BLaER1 treated with 17β-estradiol and CSF1 and Interleukin-3, amounts not matched to agents 10 nM and 100 nM (cell line): Measurements from ENCODE around the gene GDF7.

ENCODE experiments used
- H3K27ac ChIP-seq, 11 experiments: shearing (Covaris generic); formaldehyde crosslinking; 2 replicates each; pipeline ENCODE4 v1.8.1; 2022
- H3K27me3 ChIP-seq, 11 experiments: shearing (Covaris generic); formaldehyde crosslinking; 2 replicates each; pipeline ENCODE4 v1.8.1; 2022
- H3K36me3 ChIP-seq, 11 experiments: shearing (Covaris generic); formaldehyde crosslinking; 2 replicates each; pipeline ENCODE4 v1.8.1; 2022
- H3K4me1 ChIP-seq, 10 experiments: shearing (Covaris generic); formaldehyde crosslinking; 2 replicates each; pipeline ENCODE4 v1.8.1; 2022
- H3K4me2 ChIP-seq, 11 experiments: shearing (Covaris generic); formaldehyde crosslinking; 2 replicates each; pipeline ENCODE4 v1.8.1; 2022
- H3K4me3 ChIP-seq, 10 experiments: shearing (Covaris generic); formaldehyde crosslinking; 2 replicates each; pipeline ENCODE4 v1.8.1; 2022
- H3K9ac ChIP-seq, 11 experiments: shearing (Covaris generic); formaldehyde crosslinking; 2 replicates each; pipeline ENCODE4 v1.8.1; 2022
- H3K9me3 ChIP-seq, 11 experiments: shearing (Covaris generic); formaldehyde crosslinking; replicated peaks in 1 of 11; 2 replicates each; pipeline ENCODE4 v1.8.1; 2022
- H4K20me1 ChIP-seq, 11 experiments: shearing (Covaris generic); formaldehyde crosslinking; 2 replicates each; pipeline ENCODE4 v1.8.1; 2022
- Cebpa-rat ChIP-seq, 11 experiments: shearing (Covaris generic); IDR thresholded peaks; 2 replicates each; pipeline ENCODE4 v1.8.1; 2022

The GDF7 gene

DNA sequence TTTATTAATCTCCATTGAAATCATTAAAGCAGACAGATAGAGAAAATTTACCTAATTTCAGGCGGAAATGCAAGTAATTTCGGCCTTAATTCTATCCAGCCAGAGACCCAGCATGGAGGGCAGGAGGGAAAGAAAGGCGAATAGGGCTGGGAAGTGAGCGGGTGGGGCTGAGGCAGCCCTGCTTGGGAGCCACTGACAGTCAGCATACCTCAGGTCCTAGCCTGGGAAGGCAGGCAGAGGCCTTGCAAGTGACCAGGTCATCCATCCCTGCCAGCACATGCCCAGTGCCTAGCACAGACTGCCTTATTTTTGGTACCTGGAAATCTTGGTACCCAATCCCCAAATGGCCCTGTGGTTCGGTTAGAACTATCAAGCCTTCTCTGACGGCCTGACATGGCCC, 1.5 kb downstream of the GDF7 start:
- H3K9me3 ChIP-seq = peaks cover 0 to 19% (median 9%) of the 10 kb centered on the region in 11 experiments; a peak in 7 of 22 replicates
- H3K4me2 ChIP-seq = no peak overlapping the region
- peaks cover 73 to 96% (median 91%) of the 10 kb centered on the region in 11 experiments for H3K27me3 ChIP-seq
- peaks cover 0 to 64% (median 50%) of the 10 kb centered on the region in 11 experiments; a peak in 17 of 22 replicates for H4K20me1 ChIP-seq
- no peak overlapping the region for H3K27ac ChIP-seq
- no peak overlapping the region for H3K4me3 ChIP-seq
- no peak overlapping the region for H3K9ac ChIP-seq
- H3K36me3 ChIP-seq = no peaks in the 10 kb centered on the region
- peaks cover 8 to 22% (median 16%) of the 10 kb centered on the region in 10 experiments; a peak in 18 of 20 replicates for H3K4me1 ChIP-seq
- TF ChIP-seq Cebpa-rat (IDR thresholded peaks at IDR 0.05) = no peak

DNA sequence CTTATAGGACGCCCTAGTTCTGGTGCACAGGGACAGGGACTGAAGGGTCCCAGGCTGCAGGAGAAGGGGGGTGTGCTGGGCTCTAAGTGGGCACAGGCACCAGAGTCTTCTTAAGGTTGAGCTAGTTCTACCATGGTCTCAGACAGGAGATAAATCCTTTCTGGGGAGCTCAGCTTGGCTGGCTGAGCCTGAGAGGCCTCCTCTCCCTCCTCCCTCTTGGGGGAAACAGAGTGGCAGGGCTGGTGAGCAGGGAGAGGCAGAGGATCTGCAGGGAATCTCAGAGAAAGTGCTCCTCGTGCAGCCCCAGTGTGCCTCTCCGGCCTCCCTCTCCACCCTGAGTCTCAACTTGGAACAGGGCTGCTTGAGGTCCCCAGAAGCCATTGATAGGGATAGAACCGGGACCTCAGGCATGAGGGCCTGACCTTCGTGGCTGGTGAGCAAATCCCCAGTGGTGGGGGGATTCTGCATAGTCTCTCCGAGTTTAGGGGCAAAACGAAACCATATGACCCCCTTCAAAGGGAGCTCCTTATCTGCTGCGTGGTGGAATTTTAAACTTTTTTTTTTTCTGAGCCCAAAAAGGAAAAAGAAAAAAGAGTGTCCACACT, 2.0 kb downstream of the GDF7 start:
- no peak overlapping the region for H3K4me2 ChIP-seq

DNA sequence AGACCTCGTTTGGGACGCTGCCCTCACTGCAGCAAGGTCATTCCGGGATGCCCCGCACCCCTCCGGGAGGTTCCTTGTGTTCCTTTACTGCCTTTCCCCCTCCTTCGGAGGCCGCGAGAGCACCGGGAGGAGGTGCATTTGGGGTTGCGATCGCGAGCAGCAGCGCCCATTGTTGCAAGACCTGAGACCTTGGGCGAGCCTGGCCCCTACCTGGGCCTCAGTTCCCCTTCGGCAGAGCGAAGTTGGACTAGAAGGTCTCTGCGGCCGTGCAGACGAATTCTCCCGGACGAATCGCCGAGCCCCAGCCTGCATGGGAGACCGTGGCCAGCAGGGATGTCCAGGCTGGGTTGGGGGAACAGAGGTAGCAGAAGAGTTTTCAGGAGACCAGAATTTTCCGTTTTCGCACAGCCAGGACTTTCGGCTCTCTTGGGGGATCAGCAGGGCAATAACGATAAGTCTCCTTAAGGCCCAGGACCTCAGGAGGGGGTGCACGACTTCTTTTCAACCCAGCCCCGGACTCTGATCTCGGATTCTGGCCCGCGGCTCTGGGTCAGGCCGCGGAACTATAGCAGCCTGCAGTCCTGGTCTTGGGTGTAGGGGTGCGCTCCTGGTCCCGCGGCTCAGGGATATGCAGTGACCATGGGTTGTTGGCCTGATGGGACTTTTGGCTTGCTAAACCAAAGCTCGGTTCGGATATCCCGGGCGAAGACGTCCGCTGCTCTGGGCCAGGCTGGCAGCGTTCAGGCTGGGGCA, 2.8 kb downstream of the GDF7 start:
- Histone ChIP-seq H3K27me3 (peaks cover 60 to 90% (median 80%) of the 10 kb centered on the region in 11 experiments), H3K36me3 (no peaks in the 10 kb centered on the region), H3K4me3 (no peak overlapping the region), H3K9ac (no peak overlapping the region), H3K4me1 (peaks cover 8 to 30% (median 18%) of the 10 kb centered on the region in 10 experiments; a peak in 18 of 20 replicates), H3K27ac (no peak overlapping the region), H3K4me2 (no peak overlapping the region), H4K20me1 (peaks cover 0 to 61% (median 42%) of the 10 kb centered on the region in 11 experiments; a peak in 17 of 22 replicates), H3K9me3 (peaks cover 0 to 19% (median 9%) of the 10 kb centered on the region in 11 experiments; a peak in 7 of 22 replicates)
- no peak for TF ChIP-seq Cebpa-rat (IDR thresholded peaks at IDR 0.05)

More for the DNA sequence above, 2.0 kb downstream of the GDF7 start:
- Histone ChIP-seq H4K20me1 (peaks cover 0 to 61% (median 47%) of the 10 kb centered on the region in 11 experiments; a peak in 17 of 22 replicates), H3K9ac (no peak overlapping the region), H3K9me3 (peaks cover 0 to 19% (median 9%) of the 10 kb centered on the region in 11 experiments; a peak in 7 of 22 replicates), H3K27me3 (peaks cover 68 to 95% (median 87%) of the 10 kb centered on the region in 11 experiments), H3K4me3 (no peak overlapping the region), H3K4me1 (peaks cover 8 to 23% (median 16%) of the 10 kb centered on the region in 10 experiments; a peak in 18 of 20 replicates), H3K36me3 (no peaks in the 10 kb centered on the region), H3K27ac (no peak overlapping the region)
- no peak for TF ChIP-seq Cebpa-rat (IDR thresholded peaks at IDR 0.05)

DNA sequence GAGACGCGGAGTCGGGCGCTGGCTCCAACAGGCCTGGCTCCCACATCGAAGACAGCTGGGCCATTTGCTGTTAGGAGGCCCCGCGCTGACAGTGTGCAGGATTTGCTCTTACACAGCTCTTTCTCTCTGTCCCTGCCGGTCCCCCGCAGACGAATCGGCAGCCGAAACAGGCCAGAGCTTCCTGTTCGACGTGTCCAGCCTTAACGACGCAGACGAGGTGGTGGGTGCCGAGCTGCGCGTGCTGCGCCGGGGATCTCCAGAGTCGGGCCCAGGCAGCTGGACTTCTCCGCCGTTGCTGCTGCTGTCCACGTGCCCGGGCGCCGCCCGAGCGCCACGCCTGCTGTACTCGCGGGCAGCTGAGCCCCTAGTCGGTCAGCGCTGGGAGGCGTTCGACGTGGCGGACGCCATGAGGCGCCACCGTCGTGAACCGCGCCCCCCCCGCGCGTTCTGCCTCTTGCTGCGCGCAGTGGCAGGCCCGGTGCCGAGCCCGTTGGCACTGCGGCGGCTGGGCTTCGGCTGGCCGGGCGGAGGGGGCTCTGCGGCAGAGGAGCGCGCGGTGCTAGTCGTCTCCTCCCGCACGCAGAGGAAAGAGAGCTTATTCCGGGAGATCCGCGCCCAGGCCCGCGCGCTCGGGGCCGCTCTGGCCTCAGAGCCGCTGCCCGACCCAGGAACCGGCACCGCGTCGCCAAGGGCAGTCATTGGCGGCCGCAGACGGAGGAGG, 3.5 kb downstream of the GDF7 start:
- no peak for TF ChIP-seq Cebpa-rat (IDR thresholded peaks at IDR 0.05)
- Histone ChIP-seq H3K9ac (no peak overlapping the region), H3K27me3 (peaks cover 53 to 83% (median 72%) of the 10 kb centered on the region in 11 experiments), H4K20me1 (peaks cover 0 to 59% (median 40%) of the 10 kb centered on the region in 11 experiments; a peak in 17 of 22 replicates), H3K4me1 (peaks cover 12 to 37% (median 25%) of the 10 kb centered on the region in 10 experiments), H3K27ac (no peak overlapping the region), H3K4me3 (no peak overlapping the region), H3K4me2 (no peak overlapping the region), H3K9me3 (peaks cover 0 to 19% (median 9%) of the 10 kb centered on the region in 11 experiments; a peak in 7 of 22 replicates), H3K36me3 (no peaks in the 10 kb centered on the region)

DNA sequence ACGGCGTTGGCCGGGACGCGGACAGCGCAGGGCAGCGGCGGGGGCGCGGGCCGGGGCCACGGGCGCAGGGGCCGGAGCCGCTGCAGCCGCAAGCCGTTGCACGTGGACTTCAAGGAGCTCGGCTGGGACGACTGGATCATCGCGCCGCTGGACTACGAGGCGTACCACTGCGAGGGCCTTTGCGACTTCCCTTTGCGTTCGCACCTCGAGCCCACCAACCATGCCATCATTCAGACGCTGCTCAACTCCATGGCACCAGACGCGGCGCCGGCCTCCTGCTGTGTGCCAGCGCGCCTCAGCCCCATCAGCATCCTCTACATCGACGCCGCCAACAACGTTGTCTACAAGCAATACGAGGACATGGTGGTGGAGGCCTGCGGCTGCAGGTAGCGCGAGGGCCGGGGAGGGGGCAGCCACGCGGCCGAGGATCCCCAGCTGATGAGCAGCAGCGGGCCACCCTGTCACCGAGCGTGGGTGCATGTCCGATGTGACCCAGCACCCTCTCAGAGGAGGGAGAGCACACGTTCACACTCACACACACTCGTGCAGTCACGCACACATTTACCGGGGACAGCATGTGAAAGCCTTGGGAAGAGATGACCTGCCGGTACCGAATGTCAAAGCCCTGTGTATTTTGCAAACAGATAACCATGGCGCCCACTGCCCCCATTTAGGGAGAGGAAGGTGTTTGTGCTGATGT, 4.2 kb downstream of the GDF7 start:
- Histone ChIP-seq H3K36me3 (no peaks in the 10 kb centered on the region), H3K27me3 (peaks cover 45 to 76% (median 65%) of the 10 kb centered on the region in 11 experiments)

GRCh38 chr2:20671736-20672080, 4.8 kb downstream of the GDF7 start:
- Histone ChIP-seq H3K4me1 (peaks cover 17 to 38% (median 27%) of the 10 kb centered on the region in 10 experiments), H3K27ac (no peak overlapping the region), H4K20me1 (peaks cover 0 to 59% (median 35%) of the 10 kb centered on the region in 11 experiments; a peak in 17 of 22 replicates), H3K9me3 (peaks cover 0 to 19% (median 9%) of the 10 kb centered on the region in 11 experiments; a peak in 7 of 22 replicates), H3K4me2 (no peak overlapping the region), H3K4me3 (no peak overlapping the region), H3K27me3 (peaks cover 40 to 70% (median 60%) of the 10 kb centered on the region in 11 experiments), H3K9ac (no peak overlapping the region), H3K36me3 (no peaks in the 10 kb centered on the region)
- no peak for TF ChIP-seq Cebpa-rat (IDR thresholded peaks at IDR 0.05)

More for the DNA sequence above, 4.2 kb downstream of the GDF7 start:
- H3K9me3 ChIP-seq = peaks cover 0 to 19% (median 9%) of the 10 kb centered on the region in 11 experiments; a peak in 7 of 22 replicates
- peaks cover 0 to 59% (median 34%) of the 10 kb centered on the region in 11 experiments; a peak in 17 of 22 replicates for H4K20me1 ChIP-seq
- no peak overlapping the region for H3K4me3 ChIP-seq
- no peak overlapping the region for H3K4me2 ChIP-seq
- no peak overlapping the region for H3K9ac ChIP-seq
- no peak for TF ChIP-seq Cebpa-rat (IDR thresholded peaks at IDR 0.05)
- peaks cover 13 to 38% (median 26%) of the 10 kb centered on the region in 10 experiments for H3K4me1 ChIP-seq
- no peak overlapping the region for H3K27ac ChIP-seq

- no peak overlapping the region for H3K4me3 ChIP-seq
- H3K27ac ChIP-seq = no peak overlapping the region
- H3K36me3 ChIP-seq = no peaks in the 10 kb centered on the region
- H3K9me3 ChIP-seq = peaks cover 0 to 19% (median 9%) of the 10 kb centered on the region in 11 experiments; a peak in 7 of 22 replicates
- peaks cover 34 to 64% (median 53%) of the 10 kb centered on the region in 11 experiments for H3K27me3 ChIP-seq
- no peak overlapping the region for H3K9ac ChIP-seq
- H3K4me2 ChIP-seq = 0 out of 22 replicates have a peak overlapping the region, but pooled peaks of 1 of the 11 experiments have one; percentile 9
- peaks cover 0 to 64% (median 37%) of the 10 kb centered on the region in 11 experiments; a peak in 17 of 22 replicates for H4K20me1 ChIP-seq
- peaks cover 24 to 43% (median 32%) of the 10 kb centered on the region in 10 experiments for H3K4me1 ChIP-seq
- no peak for TF ChIP-seq Cebpa-rat (IDR thresholded peaks at IDR 0.05)
Measured at GRCh38 chr2:20672201-20672951, 5.4 kb downstream of the GDF7 start.
